HEK293 (cell line): Measurements from ENCODE around the gene TAPBP.

Source experiments
- CTCF ChIA-PET: fragments of 350-600 bp; formaldehyde crosslinking; extraction: SDS; loops from one replicate; lab custom pipeline; 2021; ENCODE audit warnings: antibody characterized with exemption; lab: Yijun Ruan, JAX
- POLR2A ChIA-PET: fragments of 300-600 bp; formaldehyde crosslinking; extraction: SDS; loops from one replicate; lab custom pipeline; 2020; ENCODE audit warnings: antibody characterized with exemption, inconsistent platforms; lab: Yijun Ruan, JAX
- H3K27ac ChIP-seq: fragments of 200-500 bp; sonication (Bioruptor generic); 2 replicates; pipeline ENCODE4 v1.5.1; 2014; ENCODE audit warnings: low read depth, low read length, control low read depth, inconsistent platforms; ENCODE audit errors: extremely low read depth
- H3K36me3 ChIP-seq, 2 experiments: fragments of 200-500 bp in 1 of 2; sonication (Bioruptor generic) in 1 of 2; 1 replicate in 1 of 2; 2 replicates in 1 of 2; pipeline ENCODE4 v1.5.1; 2014 to 2017; ENCODE audit warnings: inconsistent platforms in 2 of 2, low read length in 2 of 2; ENCODE audit not compliant: control insufficient read depth in 2 of 2, insufficient read depth in 1 of 2
- H3K4me1 ChIP-seq: fragments of 200-500 bp; sonication (Bioruptor generic); 2 replicates; pipeline ENCODE4 v1.5.1; 2014; ENCODE audit warnings: mild to moderate bottlenecking, low read length, inconsistent platforms; ENCODE audit not compliant: control insufficient read depth, insufficient read depth
- H3K4me3 ChIP-seq: 2 replicates; pipeline ENCODE4 v1.5.1; 2011; ENCODE audit warnings: low read depth, mild to moderate bottlenecking, control low read depth, low read length, moderate library complexity
- H3K9me3 ChIP-seq: fragments of 200-500 bp; sonication (Bioruptor generic); 2 replicates; pipeline ENCODE4 v1.5.1; 2014; ENCODE audit warnings: low read depth, low read length, inconsistent platforms; ENCODE audit not compliant: control insufficient read depth, insufficient read depth
- CTCF ChIP-seq: fragments of 450-650 bp; formaldehyde crosslinking; IDR thresholded peaks from 2 replicates; pipeline ENCODE4 v1.5.1; 2016; ENCODE audit warnings: missing biosample characterization, missing genetic modification characterization
- EGR2 ChIP-seq: fragments of 450-650 bp; formaldehyde crosslinking; IDR thresholded peaks from 2 replicates; pipeline ENCODE4 v1.5.1; 2016; ENCODE audit warnings: low read depth, missing biosample characterization, missing genetic modification characterization
- FEZF1 ChIP-seq: fragments of 450-650 bp; formaldehyde crosslinking; IDR thresholded peaks from 2 replicates; pipeline ENCODE4 v1.5.1; 2016; ENCODE audit warnings: missing biosample characterization, missing genetic modification characterization
- PRDM10 ChIP-seq: fragments of 450-650 bp; formaldehyde crosslinking; IDR thresholded peaks from 2 replicates; pipeline ENCODE4 v1.5.1; 2016; ENCODE audit warnings: missing biosample characterization, missing genetic modification characterization
- RBAK ChIP-seq: fragments of 450-650 bp; formaldehyde crosslinking; IDR thresholded peaks from 2 replicates; pipeline ENCODE4 v1.5.1; 2016; ENCODE audit warnings: missing biosample characterization, missing genetic modification characterization
- SCRT2 ChIP-seq: fragments of 450-650 bp; formaldehyde crosslinking; IDR thresholded peaks from 2 replicates; pipeline ENCODE4 v1.5.1; 2016; ENCODE audit warnings: missing biosample characterization, missing genetic modification characterization
- ZBTB17 ChIP-seq: fragments of 450-650 bp; formaldehyde crosslinking; IDR thresholded peaks from 2 replicates; pipeline ENCODE4 v1.5.1; 2016; ENCODE audit warnings: missing biosample characterization, missing genetic modification characterization
- ZBTB7A ChIP-seq: fragments of 450-650 bp; formaldehyde crosslinking; IDR thresholded peaks from 2 replicates; pipeline ENCODE4 v1.5.1; 2016; ENCODE audit warnings: low read depth, missing biosample characterization, missing genetic modification characterization
- ZBTB8A ChIP-seq: fragments of 450-650 bp; formaldehyde crosslinking; IDR thresholded peaks from 2 replicates; pipeline ENCODE4 v1.5.1; 2016; ENCODE audit warnings: missing biosample characterization, missing genetic modification characterization
- ZFP37 ChIP-seq: fragments of 450-650 bp; formaldehyde crosslinking; IDR thresholded peaks from 2 replicates; pipeline ENCODE4 v1.5.1; 2016; ENCODE audit warnings: missing biosample characterization, missing genetic modification characterization
- ZIC2 ChIP-seq: fragments of 450-650 bp; formaldehyde crosslinking; IDR thresholded peaks from 2 replicates; pipeline ENCODE4 v1.5.1; 2016; ENCODE audit warnings: missing biosample characterization, missing genetic modification characterization
- ZNF114 ChIP-seq: fragments of 450-650 bp; formaldehyde crosslinking; IDR thresholded peaks from 2 replicates; pipeline ENCODE4 v1.5.0; 2017; ENCODE audit warnings: missing biosample characterization, missing genetic modification characterization
- ZNF169 ChIP-seq: fragments of 450-650 bp; formaldehyde crosslinking; IDR thresholded peaks from 2 replicates; pipeline ENCODE4 v1.5.1; 2016; ENCODE audit warnings: missing biosample characterization, missing genetic modification characterization
- ZNF335 ChIP-seq: fragments of 450-650 bp; formaldehyde crosslinking; conservative IDR thresholded peaks from 2 replicates; pipeline ENCODE4 v1.5.1; 2016; ENCODE audit warnings: missing biosample characterization, missing genetic modification characterization
- ZNF391 ChIP-seq: fragments of 450-650 bp; formaldehyde crosslinking; IDR thresholded peaks from 2 replicates; pipeline ENCODE4 v1.5.1; 2016; ENCODE audit warnings: low read depth, missing biosample characterization, missing genetic modification characterization, borderline replicate concordance
- ZNF398 ChIP-seq: fragments of 450-650 bp; formaldehyde crosslinking; IDR thresholded peaks from 2 replicates; pipeline ENCODE4 v1.5.1; 2017; ENCODE audit warnings: missing biosample characterization, missing genetic modification characterization
- ZNF473 ChIP-seq: fragments of 450-650 bp; formaldehyde crosslinking; IDR thresholded peaks from 2 replicates; pipeline ENCODE4 v1.5.1; 2017; ENCODE audit warnings: missing biosample characterization, missing genetic modification characterization
- ZNF660 ChIP-seq: fragments of 450-650 bp; IDR thresholded peaks from 2 replicates; pipeline ENCODE4 v1.5.1; 2018; ENCODE audit warnings: missing biosample characterization, mild to moderate bottlenecking, missing genetic modification characterization
- ZNF785 ChIP-seq: fragments of 450-650 bp; formaldehyde crosslinking; IDR thresholded peaks from 2 replicates; pipeline ENCODE4 v1.5.1; 2016; ENCODE audit warnings: missing biosample characterization, missing genetic modification characterization
- ZNF792 ChIP-seq: fragments of 450-650 bp; formaldehyde crosslinking; IDR thresholded peaks from 2 replicates; pipeline ENCODE4 v1.5.1; 2016; ENCODE audit warnings: missing biosample characterization, missing genetic modification characterization
- ZSCAN23 ChIP-seq: fragments of 450-650 bp; formaldehyde crosslinking; IDR thresholded peaks from 2 replicates; pipeline ENCODE4 v1.5.1; 2016; ENCODE audit warnings: missing biosample characterization, missing genetic modification characterization
- TF ChIP-seq, protein P1 (sequence below): fragments of 450-650 bp; formaldehyde crosslinking; IDR thresholded peaks from 2 replicates; pipeline ENCODE4 v1.5.1; 2016; ENCODE audit warnings: missing biosample characterization, missing genetic modification characterization
- TF ChIP-seq, protein P2 (sequence below): fragments of 450-650 bp; formaldehyde crosslinking; conservative IDR thresholded peaks from 2 replicates; pipeline ENCODE4 v1.5.1; 2016; ENCODE audit warnings: low read depth, missing biosample characterization, missing genetic modification characterization

Gene TAPBP

DNA sequence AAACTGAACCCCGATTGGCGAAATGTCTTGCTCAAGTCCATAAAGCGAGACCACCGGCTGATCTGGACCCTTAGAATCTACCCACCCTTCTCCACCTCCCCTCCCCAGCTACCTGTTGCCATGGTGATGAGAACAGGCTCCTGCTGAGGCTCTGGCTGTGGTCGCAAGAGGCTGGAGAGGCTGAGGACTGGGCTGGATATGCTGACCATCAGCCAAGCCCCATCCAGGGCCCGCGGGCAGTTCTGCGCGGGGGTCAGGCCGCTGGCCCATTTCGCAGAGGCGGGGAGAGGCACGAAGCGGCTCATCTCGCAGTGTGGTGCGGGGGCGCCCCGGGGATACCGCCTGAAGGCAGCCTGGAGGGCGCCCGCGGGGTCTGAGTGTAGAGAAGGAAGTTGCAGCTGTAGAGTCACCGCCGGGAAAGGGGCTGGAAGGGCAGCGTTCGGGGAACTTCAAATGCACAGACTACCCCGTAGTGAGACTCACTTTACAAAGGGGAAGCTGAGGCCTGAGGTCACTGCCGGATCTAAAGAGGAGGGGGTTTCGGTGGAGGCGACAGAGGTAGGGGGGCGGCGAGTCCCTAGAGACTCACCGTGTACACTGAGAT lies 671 bp downstream of the TAPBP start:
- ChIA-PET POLR2A (interaction anchor here (0.9 to 5.0 kb wide), 14 partner anchors 9 to 341 kb away, joined by 3 to 50 read pairs (median 8); partner anchors contain the start of genes B3GALT4, PFDN6, RGL2 and RPS18), CTCF (interaction anchor here (0.7 to 7.0 kb wide), 11 partner anchors 11 to 78 kb away, joined by 3 to 53 read pairs (median 8); partner anchors contain the start of genes B3GALT4 and RGL2)
- Histone ChIP-seq H3K36me3 (peaks cover 0 to 10% of the 10 kb centered on the region in 2 experiments; a peak in 2 of 3 replicates), H3K27ac (peak overlapping the region; percentile 79), H3K4me3 (peak overlapping the region; percentile 61), H3K9me3 (no peaks in the 10 kb centered on the region), H3K4me1 (peaks cover 5% of the 10 kb centered on the region)
- 0 out of 2 replicates have a peak, but pooled peaks have one; percentile 25 for TF ChIP-seq RBAK (tag by site-specific recombination)
- no peak for TF ChIP-seq ZNF114 (tag by site-specific recombination)
- peak; percentile 81 for TF ChIP-seq EGR2 (tag by site-specific recombination)
- TF ChIP-seq ZNF169 (tag by site-specific recombination) = no peak
- TF ChIP-seq ZNF792 (tag by site-specific recombination) = no peak
- peak; percentile 92 for TF ChIP-seq ZIC2
- TF ChIP-seq ZBTB7A (tag by site-specific recombination) = 0 out of 2 replicates have a peak, but pooled peaks have one; percentile 15
- TF ChIP-seq ZBTB17 (tag by site-specific recombination) = no peak
- 0 out of 2 replicates have a peak, but pooled peaks have one; percentile 29 for TF ChIP-seq ZNF391 (tag by site-specific recombination)
- TF ChIP-seq ZSCAN23 (tag by site-specific recombination) = no peak
- TF ChIP-seq SCRT2 = peak; percentile 81
- no peak for TF ChIP-seq ZNF473 (tag by site-specific recombination)
- TF ChIP-seq CTCF = peak; percentile 22
- TF ChIP-seq FEZF1 (tag by site-specific recombination) = no peak
- peak; percentile 93 for TF ChIP-seq ZNF335 (tag by site-specific recombination)
- no peak for TF ChIP-seq ZNF785 (tag by site-specific recombination)
- no peak for TF ChIP-seq PRDM10
- TF ChIP-seq, protein P1, sequence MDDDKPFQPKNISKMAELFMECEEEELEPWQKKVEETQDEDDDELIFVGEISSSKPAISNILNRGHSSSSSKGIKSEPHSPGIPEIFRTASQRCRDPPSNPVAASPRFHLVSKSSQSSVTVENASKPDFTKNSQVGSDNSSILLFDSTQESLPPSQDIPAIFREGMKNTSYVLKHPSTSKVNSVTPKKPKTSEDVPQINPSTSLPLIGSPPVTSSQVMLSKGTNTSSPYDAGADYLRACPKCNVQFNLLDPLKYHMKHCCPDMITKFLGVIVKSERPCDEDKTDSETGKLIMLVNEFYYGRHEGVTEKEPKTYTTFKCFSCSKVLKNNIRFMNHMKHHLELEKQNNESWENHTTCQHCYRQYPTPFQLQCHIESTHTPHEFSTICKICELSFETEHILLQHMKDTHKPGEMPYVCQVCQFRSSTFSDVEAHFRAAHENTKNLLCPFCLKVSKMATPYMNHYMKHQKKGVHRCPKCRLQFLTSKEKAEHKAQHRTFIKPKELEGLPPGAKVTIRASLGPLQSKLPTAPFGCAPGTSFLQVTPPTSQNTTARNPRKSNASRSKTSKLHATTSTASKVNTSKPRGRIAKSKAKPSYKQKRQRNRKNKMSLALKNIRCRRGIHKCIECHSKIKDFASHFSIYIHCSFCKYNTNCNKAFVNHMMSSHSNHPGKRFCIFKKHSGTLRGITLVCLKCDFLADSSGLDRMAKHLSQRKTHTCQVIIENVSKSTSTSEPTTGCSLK (tag by site-specific recombination) = no peak
- TF ChIP-seq ZNF660 (tag by site-specific recombination) = no peak
- no peak for TF ChIP-seq ZNF398 (tag by site-specific recombination)
- peak; percentile 60; the same call in 1 of the 2 replicates for TF ChIP-seq ZFP37 (tag by site-specific recombination)
- TF ChIP-seq ZBTB8A = peak; percentile 37; the same call in 1 of the 2 replicates
- TF ChIP-seq, protein P2, sequence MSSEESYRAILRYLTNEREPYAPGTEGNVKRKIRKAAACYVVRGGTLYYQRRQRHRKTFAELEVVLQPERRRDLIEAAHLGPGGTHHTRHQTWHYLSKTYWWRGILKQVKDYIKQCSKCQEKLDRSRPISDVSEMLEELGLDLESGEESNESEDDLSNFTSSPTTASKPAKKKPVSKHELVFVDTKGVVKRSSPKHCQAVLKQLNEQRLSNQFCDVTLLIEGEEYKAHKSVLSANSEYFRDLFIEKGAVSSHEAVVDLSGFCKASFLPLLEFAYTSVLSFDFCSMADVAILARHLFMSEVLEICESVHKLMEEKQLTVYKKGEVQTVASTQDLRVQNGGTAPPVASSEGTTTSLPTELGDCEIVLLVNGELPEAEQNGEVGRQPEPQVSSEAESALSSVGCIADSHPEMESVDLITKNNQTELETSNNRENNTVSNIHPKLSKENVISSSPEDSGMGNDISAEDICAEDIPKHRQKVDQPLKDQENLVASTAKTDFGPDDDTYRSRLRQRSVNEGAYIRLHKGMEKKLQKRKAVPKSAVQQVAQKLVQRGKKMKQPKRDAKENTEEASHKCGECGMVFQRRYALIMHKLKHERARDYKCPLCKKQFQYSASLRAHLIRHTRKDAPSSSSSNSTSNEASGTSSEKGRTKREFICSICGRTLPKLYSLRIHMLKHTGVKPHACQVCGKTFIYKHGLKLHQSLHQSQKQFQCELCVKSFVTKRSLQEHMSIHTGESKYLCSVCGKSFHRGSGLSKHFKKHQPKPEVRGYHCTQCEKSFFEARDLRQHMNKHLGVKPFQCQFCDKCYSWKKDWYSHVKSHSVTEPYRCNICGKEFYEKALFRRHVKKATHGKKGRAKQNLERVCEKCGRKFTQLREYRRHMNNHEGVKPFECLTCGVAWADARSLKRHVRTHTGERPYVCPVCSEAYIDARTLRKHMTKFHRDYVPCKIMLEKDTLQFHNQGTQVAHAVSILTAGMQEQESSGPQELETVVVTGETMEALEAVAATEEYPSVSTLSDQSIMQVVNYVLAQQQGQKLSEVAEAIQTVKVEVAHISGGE = peak; percentile 47; the same call in 1 of the 2 replicates
